H1 (cell line): ENCODE data around the gene SIPA1L3. TPM values are rescaled to one million over a fixed set of nuclear protein-coding genes. Genes with fewer than 3 reads are reported as not detected.

Experiments
- CBX5 ChIP-seq: fragments of 300-800, 300-1000 bp; sonication (generic); IDR thresholded peaks from 2 replicates; pipeline ENCODE4 v1.7.1; 2016; ENCODE audit warnings: antibody characterized with exemption, low read length, low read depth
- CHD2 ChIP-seq: IDR thresholded peaks from 2 replicates; pipeline ENCODE4 v1.6.1; 2012; ENCODE audit warnings: low read length, improper control_type of control experiment
- RAD21 ChIP-seq, 2 experiments: IDR thresholded peaks in 1 of 2; conservative IDR thresholded peaks in 1 of 2; 2 replicates each; pipeline ENCODE4 v1.6.1; 2011; ENCODE audit warnings: low read depth in 2 of 2, low read length in 2 of 2, improper control_type of control experiment in 1 of 2, inconsistent platforms in 1 of 2, mild to moderate bottlenecking in 1 of 2, moderate library complexity in 1 of 2
- polyA plus RNA-seq, 7 experiments: library from polyadenylated mRNA; depleted of rRNA in 3 of 7; stranded (reverse) in 5 of 7; unstranded in 2 of 7; fragments of >200 nt in 5 of 7; fragments of 200-250 nt in 2 of 7; gene quantifications; 1 replicate in 5 of 7; 2 replicates in 1 of 7; 4 replicates in 1 of 7; pipeline versions ENCODE4 v1.2.1 to v1.2.3, GENCODE V29; 2011 to 2013; ENCODE audit warnings: missing spikeins in 2 of 7, mixed read lengths in 2 of 7
- total RNA-seq: library from RNA; stranded (reverse); fragmentation: NEBNext Ultra II Directional; extraction: Animal tissue kit (Norgen Biotek cat#: 25700); gene quantifications from 2 replicates; pipeline ENCODE4 v1.2.1, GENCODE V29; 2021
- TF ChIP-seq, protein P1 (sequence below), 3 experiments: IDR thresholded peaks; 1 replicate in 2 of 3; 2 replicates in 1 of 3; pipeline versions ENCODE4 v1.5.1 to v1.6.1; 2011; ENCODE audit warnings: low read length in 3 of 3, mild to moderate bottlenecking in 3 of 3, inconsistent platforms in 2 of 3, low read depth in 1 of 3, moderate library complexity in 1 of 3; ENCODE audit not compliant: insufficient read depth in 1 of 3; ENCODE audit errors: control extremely low read depth in 1 of 3
- TF ChIP-seq, protein P2 (sequence below): IDR thresholded peaks from 2 replicates; pipeline ENCODE4 v1.6.1; 2011; ENCODE audit warnings: low read length, improper control_type of control experiment

SIPA1L3 gene
- total and polyA plus RNA-seq, 2 of the 8 experiments (the other 6 are each of a cell fraction or from before 2014, with no cell fraction given) = 15.0 to 54.9 TPM

DNA sequence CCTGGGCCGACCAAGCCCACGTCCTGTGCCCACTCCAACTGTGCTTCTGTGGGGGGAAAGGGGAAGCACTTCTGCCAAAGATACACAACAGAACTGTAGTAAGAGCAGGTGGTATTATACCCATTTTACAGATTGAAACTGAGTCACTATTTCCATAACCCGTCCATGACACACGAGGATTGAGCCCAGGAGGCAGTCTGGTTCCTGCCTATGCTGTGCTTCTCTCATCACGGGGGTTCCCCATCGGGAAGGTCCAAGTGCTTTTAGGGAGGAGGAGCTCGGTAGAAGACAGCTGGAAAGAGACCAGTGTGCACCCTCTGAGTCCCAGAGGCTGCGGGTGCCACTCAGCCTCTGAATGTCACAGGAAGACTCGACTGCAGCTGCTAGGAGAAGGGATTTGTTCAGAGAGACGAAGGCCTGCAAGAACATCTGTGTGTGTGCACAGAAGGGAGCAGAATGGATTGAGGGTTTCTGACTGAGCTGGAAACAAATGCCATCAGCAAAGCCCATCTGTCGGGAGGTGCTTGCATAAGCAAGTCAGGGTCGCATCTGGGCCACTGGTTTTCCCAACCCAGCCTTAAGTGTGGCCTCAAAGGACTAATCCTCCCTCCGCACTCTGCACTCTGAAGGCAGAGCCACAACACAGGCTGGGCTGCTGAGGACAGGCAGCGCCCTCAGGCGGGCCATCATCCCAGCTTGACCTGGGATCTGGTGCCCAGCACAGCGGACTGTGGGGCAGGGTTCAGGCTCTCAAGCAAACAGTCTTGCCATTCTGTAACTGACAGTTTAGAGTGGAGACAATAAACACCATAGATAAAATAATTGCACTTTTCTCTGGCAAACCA, 167.1 kb downstream of the SIPA1L3 start (continued):
- TF ChIP-seq, protein P1, sequence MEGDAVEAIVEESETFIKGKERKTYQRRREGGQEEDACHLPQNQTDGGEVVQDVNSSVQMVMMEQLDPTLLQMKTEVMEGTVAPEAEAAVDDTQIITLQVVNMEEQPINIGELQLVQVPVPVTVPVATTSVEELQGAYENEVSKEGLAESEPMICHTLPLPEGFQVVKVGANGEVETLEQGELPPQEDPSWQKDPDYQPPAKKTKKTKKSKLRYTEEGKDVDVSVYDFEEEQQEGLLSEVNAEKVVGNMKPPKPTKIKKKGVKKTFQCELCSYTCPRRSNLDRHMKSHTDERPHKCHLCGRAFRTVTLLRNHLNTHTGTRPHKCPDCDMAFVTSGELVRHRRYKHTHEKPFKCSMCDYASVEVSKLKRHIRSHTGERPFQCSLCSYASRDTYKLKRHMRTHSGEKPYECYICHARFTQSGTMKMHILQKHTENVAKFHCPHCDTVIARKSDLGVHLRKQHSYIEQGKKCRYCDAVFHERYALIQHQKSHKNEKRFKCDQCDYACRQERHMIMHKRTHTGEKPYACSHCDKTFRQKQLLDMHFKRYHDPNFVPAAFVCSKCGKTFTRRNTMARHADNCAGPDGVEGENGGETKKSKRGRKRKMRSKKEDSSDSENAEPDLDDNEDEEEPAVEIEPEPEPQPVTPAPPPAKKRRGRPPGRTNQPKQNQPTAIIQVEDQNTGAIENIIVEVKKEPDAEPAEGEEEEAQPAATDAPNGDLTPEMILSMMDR (IDR thresholded peaks at IDR 0.05; ENCODE audit: control extremely low read depth in 1 of 3, insufficient read depth in 1 of 3, low read depth in 1 of 3, low read length in 3 of 3) = peak; percentile 81 to 87 (median 86)
- TF ChIP-seq CBX5 = no peak
- peak; percentile 88 to 91 for TF ChIP-seq RAD21 (IDR thresholded peaks at IDR 0.05 in 1 of 2, conservative IDR thresholded peaks at IDR 0.05 in 1 of 2; ENCODE audit: low read depth in 2 of 2, low read length in 2 of 2)
- TF ChIP-seq CHD2 = no peak
- TF ChIP-seq, protein P2, sequence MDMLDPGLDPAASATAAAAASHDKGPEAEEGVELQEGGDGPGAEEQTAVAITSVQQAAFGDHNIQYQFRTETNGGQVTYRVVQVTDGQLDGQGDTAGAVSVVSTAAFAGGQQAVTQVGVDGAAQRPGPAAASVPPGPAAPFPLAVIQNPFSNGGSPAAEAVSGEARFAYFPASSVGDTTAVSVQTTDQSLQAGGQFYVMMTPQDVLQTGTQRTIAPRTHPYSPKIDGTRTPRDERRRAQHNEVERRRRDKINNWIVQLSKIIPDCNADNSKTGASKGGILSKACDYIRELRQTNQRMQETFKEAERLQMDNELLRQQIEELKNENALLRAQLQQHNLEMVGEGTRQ = no peak
